H1 (cell line): ENCODE data around the gene GID8.

ENCODE experiments used
- BCL11A ChIP-seq, 2 experiments: IDR thresholded peaks; one replicate each; pipeline ENCODE4 v1.6.1; 2011; ENCODE audit warnings: low read depth in 2 of 2, low read length in 2 of 2, mild to moderate bottlenecking in 2 of 2
- CREB1 ChIP-seq: IDR thresholded peaks from 2 replicates; pipeline ENCODE4 v1.6.1; 2012; ENCODE audit warnings: inconsistent platforms
- CTCF ChIP-seq, 3 experiments: IDR thresholded peaks; 1 replicate in 2 of 3; 2 replicates in 1 of 3; pipeline versions ENCODE4 v1.5.1 to v1.6.1; 2011; ENCODE audit warnings: low read length in 3 of 3, mild to moderate bottlenecking in 3 of 3, inconsistent platforms in 2 of 3, low read depth in 1 of 3, moderate library complexity in 1 of 3; ENCODE audit not compliant: insufficient read depth in 1 of 3; ENCODE audit errors: control extremely low read depth in 1 of 3
- KDM1A ChIP-seq: fragments of 200-600, 300-600 bp; sonication (generic); IDR thresholded peaks from 2 replicates; pipeline ENCODE4 v1.7.1; 2016; ENCODE audit warnings: mild to moderate bottlenecking, low read length, borderline replicate concordance
- POLR2A ChIP-seq, 2 experiments: IDR thresholded peaks; 1 replicate in 1 of 2; 2 replicates in 1 of 2; pipeline ENCODE4 v1.6.1; 2011; ENCODE audit warnings: low read depth in 2 of 2, low read length in 2 of 2, mild to moderate bottlenecking in 2 of 2; ENCODE audit errors: control extremely low read depth in 1 of 2
- RXRA ChIP-seq: IDR thresholded peaks from 2 replicates; pipeline ENCODE4 v1.6.1; 2011; ENCODE audit warnings: low read depth, mild to moderate bottlenecking, low read length, moderate library complexity; ENCODE audit not compliant: insufficient read depth
- TAF1 ChIP-seq: IDR thresholded peaks from 2 replicates; pipeline ENCODE4 v1.6.1; 2011; ENCODE audit warnings: mild to moderate bottlenecking, low read depth, low read length
- TAF7 ChIP-seq: optimal IDR thresholded peaks from 2 replicates; pipeline ENCODE3; 2011; ENCODE audit warnings: low read depth, mild to moderate bottlenecking, inconsistent platforms, low read length, moderate library complexity, borderline replicate concordance
- TCF12 ChIP-seq: IDR thresholded peaks from 2 replicates; pipeline ENCODE4 v1.6.1; 2011; ENCODE audit warnings: low read depth, mild to moderate bottlenecking, low read length
- USF2 ChIP-seq: IDR thresholded peaks from 2 replicates; pipeline ENCODE4 v1.6.1; 2011; ENCODE audit warnings: low read length, improper control_type of control experiment

GRCh38 chr20:62971211-62971949 lies 33.4 kb downstream of the GID8 start:
- TF ChIP-seq BCL11A (IDR thresholded peaks at IDR 0.05; ENCODE audit: low read depth in 2 of 2, low read length in 2 of 2), result no peak
- no peak for TF ChIP-seq TAF7
- TF ChIP-seq KDM1A, result no peak
- TF ChIP-seq CREB1, result no peak
- no peak for TF ChIP-seq CTCF (IDR thresholded peaks at IDR 0.05; ENCODE audit: control extremely low read depth in 1 of 3, insufficient read depth in 1 of 3, low read depth in 1 of 3, low read length in 3 of 3)
- TF ChIP-seq POLR2A (IDR thresholded peaks at IDR 0.05; ENCODE audit: control extremely low read depth in 1 of 2, low read depth in 2 of 2, low read length in 2 of 2), result no peak
- no peak for TF ChIP-seq USF2
- no peak for TF ChIP-seq RXRA
- no peak for TF ChIP-seq TCF12
- no peak for TF ChIP-seq TAF1
